GM21390 (cell line): ENCODE measurements around the gene LTBP4.
"Not testable (repeated sequence)": the region's sequence is repeated elsewhere in the genome, so short reads cannot be mapped to it uniquely, and the experiment has no call there.

Source experiments
- ATAC-seq: cut with Tn5 transposase; IDR thresholded peaks from one replicate; pipeline ENCODE4 v1.9.1; 2021; ENCODE audit not compliant: unreplicated experiment

LTBP4 gene, protein sequence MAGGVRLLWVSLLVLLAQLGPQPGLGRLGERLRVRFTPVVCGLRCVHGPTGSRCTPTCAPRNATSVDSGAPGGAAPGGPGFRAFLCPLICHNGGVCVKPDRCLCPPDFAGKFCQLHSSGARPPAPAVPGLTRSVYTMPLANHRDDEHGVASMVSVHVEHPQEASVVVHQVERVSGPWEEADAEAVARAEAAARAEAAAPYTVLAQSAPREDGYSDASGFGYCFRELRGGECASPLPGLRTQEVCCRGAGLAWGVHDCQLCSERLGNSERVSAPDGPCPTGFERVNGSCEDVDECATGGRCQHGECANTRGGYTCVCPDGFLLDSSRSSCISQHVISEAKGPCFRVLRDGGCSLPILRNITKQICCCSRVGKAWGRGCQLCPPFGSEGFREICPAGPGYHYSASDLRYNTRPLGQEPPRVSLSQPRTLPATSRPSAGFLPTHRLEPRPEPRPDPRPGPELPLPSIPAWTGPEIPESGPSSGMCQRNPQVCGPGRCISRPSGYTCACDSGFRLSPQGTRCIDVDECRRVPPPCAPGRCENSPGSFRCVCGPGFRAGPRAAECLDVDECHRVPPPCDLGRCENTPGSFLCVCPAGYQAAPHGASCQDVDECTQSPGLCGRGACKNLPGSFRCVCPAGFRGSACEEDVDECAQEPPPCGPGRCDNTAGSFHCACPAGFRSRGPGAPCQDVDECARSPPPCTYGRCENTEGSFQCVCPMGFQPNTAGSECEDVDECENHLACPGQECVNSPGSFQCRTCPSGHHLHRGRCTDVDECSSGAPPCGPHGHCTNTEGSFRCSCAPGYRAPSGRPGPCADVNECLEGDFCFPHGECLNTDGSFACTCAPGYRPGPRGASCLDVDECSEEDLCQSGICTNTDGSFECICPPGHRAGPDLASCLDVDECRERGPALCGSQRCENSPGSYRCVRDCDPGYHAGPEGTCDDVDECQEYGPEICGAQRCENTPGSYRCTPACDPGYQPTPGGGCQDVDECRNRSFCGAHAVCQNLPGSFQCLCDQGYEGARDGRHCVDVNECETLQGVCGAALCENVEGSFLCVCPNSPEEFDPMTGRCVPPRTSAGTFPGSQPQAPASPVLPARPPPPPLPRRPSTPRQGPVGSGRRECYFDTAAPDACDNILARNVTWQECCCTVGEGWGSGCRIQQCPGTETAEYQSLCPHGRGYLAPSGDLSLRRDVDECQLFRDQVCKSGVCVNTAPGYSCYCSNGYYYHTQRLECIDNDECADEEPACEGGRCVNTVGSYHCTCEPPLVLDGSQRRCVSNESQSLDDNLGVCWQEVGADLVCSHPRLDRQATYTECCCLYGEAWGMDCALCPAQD (N-terminal part only)

DNA sequence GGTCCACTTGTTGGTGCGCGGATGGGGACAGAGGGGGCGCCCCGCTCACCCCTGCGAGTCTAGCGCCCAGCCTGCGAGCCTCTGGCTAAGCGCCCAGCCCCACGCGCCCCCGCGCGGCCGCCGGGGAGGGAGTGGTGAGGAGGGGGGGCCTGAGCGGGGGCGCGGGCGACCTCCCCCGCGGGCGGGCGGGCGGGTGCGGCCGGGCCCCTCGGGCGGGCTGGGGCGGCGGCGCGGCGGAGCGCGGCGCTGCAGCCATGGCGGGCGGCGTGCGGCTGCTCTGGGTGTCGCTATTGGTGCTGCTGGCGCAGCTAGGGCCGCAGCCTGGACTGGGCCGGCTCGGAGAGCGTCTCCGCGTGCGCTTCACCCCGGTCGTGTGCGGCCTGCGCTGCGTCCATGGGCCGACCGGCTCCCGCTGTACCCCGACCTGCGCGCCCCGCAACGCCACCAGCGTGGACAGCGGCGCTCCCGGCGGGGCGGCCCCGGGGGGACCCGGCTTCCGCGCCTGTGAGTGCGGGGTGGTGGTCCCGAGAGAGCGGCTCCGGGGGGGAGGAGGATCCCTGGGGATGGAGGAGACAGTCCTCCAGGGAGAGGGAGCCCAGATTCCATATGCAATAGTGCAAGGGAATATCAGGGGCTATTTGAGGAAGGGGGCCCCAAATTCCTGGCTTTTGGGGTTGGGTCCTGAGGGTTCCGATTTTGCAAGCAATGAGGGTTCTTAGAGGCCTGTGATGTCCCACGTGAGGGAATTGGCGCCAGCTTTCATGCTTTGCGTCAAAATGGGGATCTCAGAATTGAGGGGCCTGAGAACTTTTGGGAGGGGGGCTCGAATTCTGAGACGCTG is at the start of gene LTBP4:
Gene LTBP4 (plus strand): TSS at position 236 of the 841 bp plus-strand sequence. CDS start 19 bp downstream, at position 255.
- ATAC-seq: no peak

DNA sequence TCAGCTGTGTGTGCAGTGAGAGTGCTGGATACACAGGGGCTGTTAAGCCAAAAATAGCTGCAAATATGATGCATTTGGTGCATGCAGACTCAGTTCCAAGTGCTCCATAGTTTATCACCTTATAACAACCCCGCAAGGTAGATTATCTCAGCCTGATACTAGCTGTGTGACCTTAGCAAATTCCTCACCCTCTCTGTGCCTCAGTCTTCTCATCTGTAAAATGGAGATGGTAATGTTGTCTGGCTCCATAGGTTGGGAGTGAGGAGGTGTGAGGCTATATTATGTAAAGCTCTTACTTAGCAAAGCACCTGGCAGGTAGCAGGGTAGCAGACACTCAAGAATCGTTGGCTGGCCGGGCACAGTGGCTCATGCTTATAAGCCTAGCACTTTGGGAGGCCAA is 48.3 kb upstream of the LTBP4 start:
- no peak for ATAC-seq

DNA sequence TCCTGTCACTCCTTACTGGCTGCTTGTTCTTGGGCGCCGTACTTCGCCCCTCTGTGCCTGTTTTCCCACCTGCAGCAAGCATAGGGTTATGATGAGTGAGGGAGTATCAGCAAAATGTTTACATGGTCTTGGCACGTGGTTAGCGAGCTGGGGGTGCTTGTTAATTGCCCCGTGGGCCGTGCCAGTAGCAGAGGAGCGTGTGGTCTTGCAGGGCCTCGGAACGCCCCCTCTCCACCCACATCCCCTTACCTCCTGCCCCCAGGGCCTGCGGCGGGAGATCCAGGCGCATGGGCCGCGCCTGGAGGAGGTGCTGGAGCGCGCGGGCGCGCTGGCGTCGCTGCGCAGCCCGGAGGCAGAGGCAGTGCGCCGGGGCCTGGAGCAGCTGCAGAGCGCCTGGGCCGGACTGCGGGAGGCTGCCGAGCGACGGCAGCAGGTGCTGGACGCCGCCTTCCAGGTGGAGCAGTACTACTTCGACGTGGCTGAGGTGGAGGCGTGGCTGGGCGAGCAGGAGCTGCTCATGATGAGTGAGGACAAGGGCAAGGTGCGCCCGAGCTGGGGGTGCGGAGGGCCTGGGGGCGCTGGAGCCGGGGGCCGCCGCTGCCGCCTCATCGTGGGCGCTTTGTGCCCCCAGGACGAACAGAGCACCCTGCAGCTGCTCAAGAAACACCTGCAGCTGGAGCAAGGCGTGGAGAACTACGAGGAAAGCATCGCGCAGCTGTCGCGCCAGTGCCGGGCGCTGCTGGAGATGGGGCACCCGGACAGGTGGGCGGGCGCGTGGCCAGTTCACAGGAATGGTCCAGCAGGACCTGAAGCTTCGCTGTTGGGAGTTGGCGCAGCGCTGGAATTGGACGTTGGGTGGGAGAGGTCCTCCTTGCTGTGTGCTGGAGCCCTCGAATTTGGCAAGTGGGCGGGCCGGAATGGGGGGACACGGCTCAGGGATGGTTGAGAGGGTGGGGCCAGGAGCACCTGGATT is 47.0 kb upstream of the LTBP4 start:
- no peak for ATAC-seq

DNA sequence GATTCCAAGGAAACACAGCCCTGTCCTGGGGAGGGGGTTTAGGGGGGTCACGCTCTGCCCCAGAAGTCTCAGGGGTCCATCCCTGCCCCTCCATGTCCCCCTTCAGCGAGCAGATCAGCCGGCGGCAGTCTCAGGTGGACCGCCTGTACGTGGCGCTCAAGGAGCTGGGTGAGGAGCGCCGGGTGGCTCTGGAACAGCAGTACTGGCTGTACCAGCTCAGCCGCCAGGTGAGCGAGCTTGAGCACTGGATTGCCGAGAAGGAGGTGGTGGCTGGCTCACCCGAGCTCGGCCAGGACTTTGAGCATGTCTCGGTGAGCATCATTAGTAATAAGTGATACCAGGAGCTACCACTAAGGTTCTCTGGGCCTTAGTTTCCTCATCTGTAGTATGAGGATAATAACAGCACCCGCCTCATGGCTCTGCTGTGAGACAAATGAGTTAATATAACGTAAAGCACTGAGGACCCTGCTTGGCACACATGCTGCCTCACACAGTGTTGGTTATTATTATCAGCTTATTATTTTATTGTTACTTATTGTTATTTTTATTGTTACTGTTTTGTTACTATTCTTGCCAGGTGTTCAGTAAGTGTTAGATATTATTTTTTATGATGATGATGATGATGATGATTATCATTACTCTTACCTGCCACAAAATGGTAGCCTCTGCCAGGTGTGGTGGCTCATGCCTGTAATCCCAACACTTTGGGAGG is 45.0 kb upstream of the LTBP4 start:
- no peak for ATAC-seq

DNA sequence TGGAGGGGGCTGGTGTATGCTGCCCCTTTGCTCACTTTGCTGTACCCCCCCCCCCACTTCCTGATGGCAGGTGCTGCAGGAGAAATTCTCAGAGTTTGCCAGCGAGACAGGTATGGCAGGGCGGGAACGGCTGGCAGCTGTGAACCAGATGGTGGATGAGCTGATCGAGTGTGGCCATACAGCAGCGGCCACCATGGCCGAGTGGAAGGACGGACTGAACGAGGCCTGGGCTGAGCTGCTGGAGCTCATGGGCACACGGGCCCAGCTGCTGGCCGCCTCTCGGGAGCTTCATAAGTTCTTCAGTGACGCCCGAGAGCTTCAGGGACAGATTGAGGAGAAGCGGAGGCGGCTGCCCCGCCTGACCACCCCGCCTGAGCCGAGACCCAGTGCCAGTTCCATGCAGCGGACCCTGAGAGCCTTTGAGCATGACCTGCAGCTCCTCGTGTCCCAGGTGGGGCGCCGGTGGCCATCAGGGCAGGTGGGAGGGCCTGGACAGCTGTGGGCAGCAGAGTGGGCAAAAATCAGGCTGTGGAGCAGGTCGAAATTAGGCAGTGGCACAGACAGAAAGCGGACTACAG is 44.1 kb upstream of the LTBP4 start:
- no peak for ATAC-seq

DNA sequence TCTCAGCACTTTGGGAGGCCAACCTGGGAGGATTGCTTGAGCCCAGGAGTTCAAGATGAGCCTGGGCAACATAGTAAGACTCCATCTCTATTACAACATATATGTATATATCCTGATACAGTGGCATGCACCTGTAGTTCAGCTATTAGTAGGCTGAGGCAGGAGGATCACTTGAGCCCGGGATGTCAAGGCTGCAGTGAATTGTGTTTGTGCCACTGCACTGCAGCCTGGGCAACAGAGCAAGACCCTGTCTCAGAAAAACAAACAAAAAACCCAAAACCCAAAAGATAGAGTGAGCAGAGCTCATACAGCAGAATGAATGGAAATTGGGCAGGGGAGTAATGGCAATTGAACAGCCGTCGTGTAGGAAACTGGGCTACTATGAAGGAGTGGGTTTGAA is 41.8 kb upstream of the LTBP4 start:
- no peak for ATAC-seq

DNA sequence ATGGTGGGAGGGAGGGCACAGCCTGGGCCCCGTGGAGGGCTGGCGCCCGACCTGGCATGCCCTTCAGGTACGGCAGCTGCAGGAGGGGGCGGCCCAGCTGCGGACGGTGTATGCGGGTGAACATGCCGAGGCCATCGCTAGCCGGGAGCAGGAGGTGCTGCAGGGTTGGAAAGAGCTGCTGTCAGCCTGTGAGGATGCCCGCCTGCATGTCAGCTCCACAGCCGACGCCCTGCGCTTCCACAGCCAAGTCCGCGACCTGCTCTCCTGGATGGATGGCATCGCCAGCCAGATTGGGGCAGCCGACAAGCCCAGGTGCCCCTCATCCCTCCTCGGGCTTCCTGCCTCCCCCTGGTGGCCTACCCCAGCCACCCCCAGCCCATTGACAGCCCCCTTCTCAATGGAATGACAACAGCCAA is 41.1 kb upstream of the LTBP4 start:
- ATAC-seq: no peak

DNA sequence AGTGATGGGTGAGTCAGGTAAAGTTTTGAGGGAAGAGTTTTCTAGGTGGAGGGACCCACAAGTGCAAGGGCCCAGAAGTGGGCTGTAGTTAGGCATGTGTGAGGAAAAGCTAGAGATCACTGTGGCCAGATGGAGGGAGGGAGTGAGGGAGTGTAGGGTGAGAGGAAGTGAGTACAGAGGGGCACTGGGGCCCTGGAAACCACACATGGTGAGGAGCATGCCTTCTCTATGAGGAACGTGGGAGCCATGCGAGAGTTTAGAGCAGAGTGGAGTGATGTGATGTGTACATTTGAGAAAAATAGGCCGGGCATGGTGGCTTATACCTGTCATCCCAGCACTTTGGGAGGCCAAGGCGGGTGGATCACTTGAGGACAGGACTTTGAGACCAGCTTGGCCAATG is 39.2 kb upstream of the LTBP4 start:
- ATAC-seq: no peak

DNA sequence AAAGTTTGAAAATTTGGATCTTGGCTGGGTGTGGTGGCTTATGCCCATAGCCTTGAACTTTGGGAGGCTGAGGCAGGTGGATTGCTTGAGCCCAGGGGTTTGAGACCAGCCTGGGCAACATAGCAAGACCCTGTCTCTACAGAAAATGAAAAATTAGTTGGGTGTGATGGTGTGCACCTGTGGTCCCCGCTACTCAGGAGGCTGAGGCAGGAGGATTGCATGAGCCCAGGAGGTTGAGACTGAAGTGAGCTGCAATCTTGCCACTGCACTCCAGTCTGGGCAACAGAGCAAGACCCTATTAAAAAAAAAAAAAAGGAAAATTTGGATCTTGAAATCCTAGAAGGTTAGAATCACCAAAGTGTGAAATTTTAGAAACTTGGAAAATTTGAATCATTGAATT is 36.6 kb upstream of the LTBP4 start:
- ATAC-seq: not testable (repeated sequence)

DNA sequence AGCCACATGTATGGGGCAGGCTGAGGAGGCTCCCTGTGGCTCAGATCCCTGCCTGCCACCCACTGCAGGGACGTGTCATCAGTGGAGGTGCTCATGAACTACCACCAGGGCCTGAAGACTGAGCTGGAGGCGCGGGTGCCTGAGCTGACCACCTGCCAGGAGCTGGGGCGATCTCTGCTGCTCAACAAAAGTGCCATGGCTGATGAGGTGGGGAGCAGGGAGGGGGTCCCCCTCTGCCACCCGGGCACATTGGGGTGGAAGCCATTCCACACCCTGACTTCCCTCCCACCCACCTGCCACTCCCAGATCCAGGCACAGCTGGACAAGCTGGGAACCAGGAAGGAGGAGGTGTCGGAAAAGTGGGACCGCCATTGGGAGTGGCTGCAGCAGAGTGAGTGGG is 35.8 kb upstream of the LTBP4 start:
- no peak for ATAC-seq

DNA sequence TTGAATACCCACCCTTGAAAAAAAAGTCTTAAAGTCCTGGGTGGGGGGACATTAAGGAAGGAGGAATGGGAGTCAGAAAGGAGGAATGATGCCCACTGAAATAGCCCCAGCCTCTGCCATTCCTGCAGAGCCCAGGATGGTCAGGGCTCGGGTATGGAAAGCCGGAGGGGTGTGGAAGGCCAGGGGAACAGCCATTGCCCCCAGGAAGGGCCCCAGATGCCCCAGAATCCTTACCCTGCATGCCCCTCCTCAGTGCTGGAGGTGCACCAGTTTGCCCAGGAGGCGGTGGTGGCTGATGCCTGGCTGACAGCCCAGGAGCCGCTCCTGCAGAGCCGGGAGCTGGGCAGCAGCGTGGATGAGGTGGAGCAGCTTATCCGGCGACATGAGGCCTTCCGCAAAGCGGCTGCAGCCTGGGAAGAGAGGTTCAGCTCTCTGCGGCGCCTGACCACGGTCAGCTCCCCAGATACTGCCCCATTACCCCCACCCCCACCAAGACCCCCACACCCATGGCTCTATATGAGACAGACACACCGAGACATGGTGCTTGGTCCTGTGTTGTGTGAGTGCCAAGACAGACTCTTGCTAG is 35.2 kb upstream of the LTBP4 start:
- ATAC-seq: no peak

DNA sequence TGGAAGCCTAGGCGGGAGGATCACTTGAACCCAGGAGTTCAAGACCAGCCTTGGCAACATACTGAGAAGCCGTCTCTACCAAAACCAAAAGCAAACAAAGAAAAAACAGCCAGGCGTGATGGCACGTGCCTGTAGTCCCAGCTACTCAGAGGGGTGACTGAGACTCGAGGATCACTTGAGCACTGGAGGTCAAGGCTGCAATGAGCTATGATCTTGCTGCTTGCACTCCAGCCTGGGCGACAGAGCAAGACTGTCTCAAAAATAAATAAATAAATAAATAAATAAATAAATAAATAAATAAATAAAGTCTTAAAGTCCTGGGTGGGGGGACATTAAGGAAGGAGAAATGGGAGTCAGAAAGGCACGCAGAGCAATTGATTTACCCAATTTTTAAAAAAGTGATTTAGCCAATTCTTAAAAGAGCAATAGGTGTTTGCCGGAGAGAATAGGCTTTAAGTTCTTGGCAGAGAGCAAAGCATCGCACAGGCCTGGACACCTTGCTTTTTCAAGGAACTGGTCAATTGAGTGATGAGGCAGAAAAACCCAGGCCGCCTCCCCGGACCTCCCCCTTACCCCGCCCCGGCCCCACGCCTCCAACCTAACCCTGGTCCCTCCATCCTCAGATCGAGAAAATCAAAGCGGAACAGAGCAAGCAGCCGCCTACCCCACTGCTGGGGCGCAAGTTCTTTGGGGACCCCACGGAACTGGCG is 34.0 kb upstream of the LTBP4 start:
- ATAC-seq: no peak

DNA sequence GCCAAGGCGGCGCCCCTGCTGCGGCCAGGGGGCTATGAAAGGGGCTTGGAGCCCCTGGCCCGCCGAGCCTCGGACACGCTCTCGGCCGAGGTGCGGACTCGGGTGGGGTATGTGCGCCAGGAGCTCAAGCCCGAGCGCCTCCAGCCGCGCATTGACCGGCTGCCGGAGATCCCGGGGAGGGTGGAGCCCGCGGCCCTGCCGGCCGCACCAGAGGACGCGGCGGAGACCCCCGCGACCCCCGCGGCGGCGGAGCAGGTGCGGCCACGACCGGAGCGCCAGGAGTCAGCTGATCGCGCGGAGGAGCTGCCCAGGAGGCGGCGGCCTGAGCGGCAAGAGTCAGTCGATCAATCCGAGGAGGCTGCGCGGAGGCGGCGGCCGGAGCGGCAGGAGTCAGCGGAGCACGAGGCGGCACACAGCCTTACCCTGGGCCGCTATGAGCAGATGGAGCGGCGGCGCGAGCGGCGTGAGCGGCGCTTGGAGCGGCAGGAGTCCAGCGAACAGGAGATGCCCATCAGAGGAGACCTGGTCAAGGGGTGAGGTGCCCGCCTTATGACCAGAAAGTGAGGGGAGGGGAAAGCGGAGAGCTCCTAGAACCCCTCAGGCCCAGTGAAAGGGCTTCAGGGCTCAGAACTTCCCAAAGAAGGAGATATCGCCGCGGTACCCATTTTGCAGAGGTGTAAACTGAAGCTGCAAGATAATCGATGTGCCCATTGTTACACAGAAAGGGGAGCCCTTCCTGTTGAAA is 33.2 kb upstream of the LTBP4 start:
- no peak for ATAC-seq

DNA sequence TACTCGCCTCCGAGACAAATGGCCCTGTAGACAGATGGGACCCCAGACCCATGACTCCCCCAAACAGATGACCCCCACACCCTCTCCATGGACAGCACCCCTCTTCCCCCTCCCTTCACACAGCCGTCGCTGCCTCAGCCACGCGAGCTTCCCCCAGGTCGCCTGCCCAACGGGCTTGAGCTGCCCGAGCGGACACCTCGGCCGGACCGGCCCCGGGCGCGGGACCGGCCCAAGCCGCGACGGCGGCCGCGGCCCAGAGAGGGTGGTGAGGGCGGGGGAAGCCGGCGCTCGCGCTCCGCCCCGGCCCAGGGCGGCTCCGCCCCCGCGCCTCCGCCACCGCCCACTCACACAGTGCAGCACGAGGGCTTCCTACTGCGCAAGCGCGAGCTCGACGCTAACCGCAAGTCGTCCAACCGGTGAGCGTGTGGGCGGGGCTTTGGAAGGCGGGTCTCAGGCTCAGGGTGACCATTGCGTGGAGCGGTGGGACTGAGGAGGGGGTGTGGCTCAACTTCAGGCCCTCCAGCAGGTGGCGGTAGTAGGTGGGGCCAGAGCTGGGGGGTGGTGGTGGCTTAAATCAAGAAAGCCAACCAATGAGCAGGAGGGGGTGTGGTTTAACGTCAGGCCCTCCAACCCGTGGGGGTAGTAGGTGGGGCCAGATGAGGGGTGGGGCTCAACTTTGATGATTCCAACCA is 30.7 kb upstream of the LTBP4 start:
- ATAC-seq: peak; percentile 80

DNA sequence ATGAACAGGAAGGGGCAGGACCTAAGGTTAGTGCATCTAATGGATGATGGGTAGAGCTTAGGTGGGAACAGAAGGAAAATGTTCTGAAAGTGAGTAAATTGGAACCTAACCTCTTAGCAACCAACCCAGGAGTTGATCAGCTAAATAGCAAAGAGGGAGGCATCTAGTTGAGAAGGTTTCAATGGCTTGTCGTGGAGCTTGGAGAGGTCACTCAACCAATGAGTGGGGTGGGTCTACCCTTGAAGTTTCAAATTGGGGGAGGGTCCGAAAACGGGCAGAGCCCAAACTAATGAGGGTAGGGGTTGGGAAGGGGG is 30.2 kb upstream of the LTBP4 start:
- no peak for ATAC-seq
